ENCODE data around the gene ELMOD3. TPM values are rescaled to one million over a fixed set of nuclear protein-coding genes. Genes with fewer than 3 reads are reported as not detected.

Gene ELMOD3
- total and polyA plus RNA-seq, 9 of the 15 experiments (the other 6 are each of a cell fraction or from before 2014, with no cell fraction given) = 2.7 to 18.7 (median 11.6) TPM

GRCh38 chr2:85420536-85421259 is 66.1 kb downstream of the ELMOD3 start (continued):
- TF ChIP-seq THRB (CRISPR knock-in tag; conservative IDR thresholded peaks at IDR 0.05) (0 out of 2 replicates have a peak, but pooled peaks have one; percentile 68), TCFL5 (CRISPR knock-in tag; conservative IDR thresholded peaks at IDR 0.05) (no peak), DLX4 (CRISPR knock-in tag; IDR thresholded peaks at IDR 0.05) (no peak), ZNF583 (CRISPR knock-in tag; IDR thresholded peaks at IDR 0.05) (peak; percentile 88), NFE2 (IDR thresholded peaks at IDR 0.05; ENCODE audit: low read depth) (no peak), GTF3C2 (IDR thresholded peaks at IDR 0.05; ENCODE audit: borderline replicate concordance, extremely low read depth, insufficient read length) (no peak), FOXO4 (CRISPR knock-in tag; IDR thresholded peaks at IDR 0.05) (0 out of 2 replicates have a peak, but pooled peaks have one; percentile 16), ZBTB49 (CRISPR knock-in tag; IDR thresholded peaks at IDR 0.05; ENCODE audit: borderline replicate concordance) (no peak), NEUROD1 (IDR thresholded peaks at IDR 0.05; ENCODE audit: borderline replicate concordance, low read depth, low read length, partially characterized antibody) (peak; percentile 61), MXI1 (IDR thresholded peaks at IDR 0.05; ENCODE audit: low read depth, low read length) (no peak), TFE3 (CRISPR knock-in tag; IDR thresholded peaks at IDR 0.05) (peak; percentile 6; the same call in 1 of the 2 replicates), NFYB (IDR thresholded peaks at IDR 0.05; ENCODE audit: extremely low read depth, insufficient read length) (no peak), ID3 (CRISPR knock-in tag; IDR thresholded peaks at IDR 0.05) (0 out of 2 replicates have a peak, but pooled peaks have one; percentile 7), ID3 (tag; IDR thresholded peaks at IDR 0.05) (peak; percentile 60; the same call in 1 of the 2 replicates)

Measured in K562 (cell line).